Non-pigmented ciliary epithelial cell (primary cell): ENCODE results near the gene CPT2.
"Not testable (repeated sequence)": the region's sequence is repeated elsewhere in the genome, so short reads cannot be mapped to it uniquely, and the experiment has no call there.

ENCODE experiments used
- DNase-seq: peaks from one replicate; pipeline ENCODE4 v3.0.0-alpha.2; 2010; ENCODE audit warnings: low read depth

CPT2 gene

DNA sequence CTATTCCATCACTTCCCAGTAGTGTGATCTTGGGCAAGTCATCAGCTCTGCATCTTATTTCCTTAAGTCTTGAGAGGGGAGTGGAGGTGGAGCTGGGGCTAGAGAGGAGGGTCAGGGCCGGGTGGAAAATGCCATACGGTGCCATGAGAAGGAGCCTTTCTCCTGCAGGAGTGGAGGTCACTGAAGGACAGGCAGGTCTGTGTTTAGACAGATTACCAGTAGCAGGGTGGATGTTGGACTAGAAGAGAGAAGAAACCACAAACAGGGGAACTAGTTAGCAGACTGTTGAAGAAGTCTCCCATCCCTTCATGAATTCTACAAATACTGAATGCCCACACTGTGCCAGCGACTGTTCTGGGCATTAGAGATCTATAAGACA lies 13.9 kb upstream of the CPT2 start:
- no peak for DNase-seq

DNA sequence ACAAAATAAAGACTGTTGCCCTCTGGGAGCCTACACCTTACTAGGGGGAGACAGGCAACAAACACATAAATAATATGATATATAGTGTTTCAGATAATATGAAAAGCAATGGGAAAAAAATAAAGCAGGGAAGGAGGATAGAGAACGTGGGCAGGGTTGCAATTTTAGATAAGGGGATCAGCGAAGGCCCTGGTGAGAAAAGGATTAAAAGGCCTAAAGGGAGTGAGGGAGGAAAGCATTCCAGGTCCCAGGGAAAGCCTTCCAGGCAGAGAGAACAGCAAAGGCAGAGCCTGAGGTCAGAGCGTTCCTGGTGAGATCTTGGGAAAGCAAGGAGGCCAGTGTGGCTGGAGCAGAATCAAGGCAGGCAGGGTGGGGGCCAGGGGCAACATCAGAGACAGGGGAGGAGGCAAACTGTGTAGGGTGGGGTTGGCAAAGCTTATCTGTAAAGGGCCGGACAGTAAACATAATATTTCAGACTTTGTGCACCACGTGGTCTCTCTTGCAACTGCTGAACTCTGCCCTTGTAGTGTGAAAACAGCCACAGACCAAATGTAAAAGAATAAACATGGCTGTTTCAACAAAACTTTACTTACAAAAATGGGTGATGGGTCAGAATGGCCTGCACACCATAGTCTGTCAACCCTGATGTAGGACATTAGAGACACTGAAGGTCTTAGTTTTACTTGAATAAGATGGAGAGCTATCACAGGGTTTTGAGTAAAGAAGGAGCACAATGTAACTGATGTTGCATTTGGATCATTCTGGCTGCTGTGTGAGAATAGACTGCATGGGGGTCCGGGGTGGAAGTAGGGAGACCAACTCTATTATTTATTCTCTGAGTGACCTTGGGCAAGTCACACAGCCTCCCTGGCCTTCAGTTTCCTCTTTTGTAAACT lies 13.3 kb upstream of the CPT2 start:
- DNase-seq = no peak

- DNase-seq = not testable (repeated sequence)
These were observed 10.7 kb upstream of the CPT2 start for GRCh38 chr1:53185955-53186297.

GRCh38 chr1:53186533-53186932 lies 10.1 kb upstream of the CPT2 start:
- DNase-seq = no peak

DNA sequence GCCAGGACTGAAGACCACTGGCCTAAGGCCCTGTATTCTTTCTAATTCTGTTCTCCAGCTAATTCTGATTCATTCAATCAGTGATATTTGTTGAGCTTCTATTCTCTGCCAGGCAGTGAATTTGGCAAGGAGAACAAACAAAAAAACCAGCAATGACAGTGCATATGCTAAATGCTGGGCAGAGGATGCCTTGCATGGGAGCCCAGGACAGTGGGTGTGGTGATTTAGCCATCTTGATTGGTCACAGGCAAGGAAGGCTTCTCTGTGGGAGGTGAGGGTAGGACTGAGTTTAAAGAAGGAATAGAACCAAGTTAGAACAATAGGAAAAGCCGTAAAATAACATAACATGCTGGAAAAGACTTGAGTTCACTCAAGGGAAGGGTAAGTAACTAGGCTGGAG lies 9.2 kb upstream of the CPT2 start:
- no peak for DNase-seq

- no peak for DNase-seq
These were observed 8.5 kb upstream of the CPT2 start for GRCh38 chr1:53188099-53188498.

- DNase-seq = no peak
These were observed 7.6 kb upstream of the CPT2 start for GRCh38 chr1:53189061-53189460.

GRCh38 chr1:53190210-53190611 lies 6.4 kb upstream of the CPT2 start:
- DNase-seq = no peak

DNA sequence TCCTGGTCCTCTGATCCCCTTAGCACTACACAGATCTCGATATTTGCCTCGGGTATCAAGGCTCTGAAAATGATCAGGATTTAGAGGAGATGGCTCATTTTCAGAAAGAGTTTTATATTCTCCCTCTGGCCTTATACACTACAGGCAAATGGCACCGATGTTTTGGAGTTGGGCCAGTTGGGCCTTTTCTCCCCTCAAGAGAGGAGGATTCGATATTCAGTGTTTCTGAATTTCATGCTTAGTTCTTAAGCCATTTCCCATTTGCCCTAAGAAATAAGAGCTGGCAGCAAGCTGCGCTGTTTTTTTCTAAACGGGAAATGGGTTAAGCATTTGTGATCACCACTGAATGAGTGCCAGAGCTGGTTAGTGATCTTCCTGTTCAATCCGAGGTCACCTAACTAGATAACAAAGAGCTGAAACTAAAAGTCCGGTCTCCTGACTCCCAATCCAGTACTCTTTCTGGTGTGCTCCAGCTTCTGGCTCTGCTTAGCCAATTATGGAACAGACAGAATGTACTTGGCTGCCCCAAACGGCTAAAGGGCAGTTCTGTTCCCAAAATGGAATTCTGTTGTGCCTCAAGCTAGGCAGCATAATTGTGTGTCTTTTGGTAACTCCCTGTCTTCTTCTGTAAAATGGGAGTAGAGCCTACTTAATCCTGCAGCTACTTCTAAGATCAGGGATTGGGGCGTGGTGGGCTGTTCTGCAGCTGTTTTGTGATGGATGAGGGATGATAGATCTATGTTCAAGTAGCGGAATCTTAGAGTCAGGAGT lies 1.2 kb upstream of the CPT2 start:
- no peak for DNase-seq

DNA sequence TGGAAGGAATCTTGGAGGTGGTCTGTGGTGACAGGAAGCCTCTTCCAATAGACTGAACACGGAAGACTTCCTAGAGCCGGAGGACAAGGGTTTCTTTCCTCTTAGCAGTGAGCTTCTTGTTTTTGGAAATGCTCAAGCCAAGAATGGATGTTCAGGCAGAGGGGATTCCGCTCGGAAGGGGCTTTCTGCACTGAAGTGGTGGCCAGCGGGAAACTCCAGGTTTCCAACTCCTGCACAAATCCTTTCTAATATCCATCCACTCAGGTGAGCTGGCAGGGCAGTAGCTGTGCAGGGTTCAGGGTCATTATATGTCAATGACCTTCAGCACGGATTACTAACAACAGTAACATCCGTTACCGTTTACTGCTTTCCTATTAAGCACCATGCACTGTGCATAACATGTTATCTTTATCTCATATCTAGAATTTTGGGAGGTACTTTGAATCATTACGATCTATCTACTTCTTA lies 573 bp upstream of the CPT2 start:
- no peak for DNase-seq

DNA sequence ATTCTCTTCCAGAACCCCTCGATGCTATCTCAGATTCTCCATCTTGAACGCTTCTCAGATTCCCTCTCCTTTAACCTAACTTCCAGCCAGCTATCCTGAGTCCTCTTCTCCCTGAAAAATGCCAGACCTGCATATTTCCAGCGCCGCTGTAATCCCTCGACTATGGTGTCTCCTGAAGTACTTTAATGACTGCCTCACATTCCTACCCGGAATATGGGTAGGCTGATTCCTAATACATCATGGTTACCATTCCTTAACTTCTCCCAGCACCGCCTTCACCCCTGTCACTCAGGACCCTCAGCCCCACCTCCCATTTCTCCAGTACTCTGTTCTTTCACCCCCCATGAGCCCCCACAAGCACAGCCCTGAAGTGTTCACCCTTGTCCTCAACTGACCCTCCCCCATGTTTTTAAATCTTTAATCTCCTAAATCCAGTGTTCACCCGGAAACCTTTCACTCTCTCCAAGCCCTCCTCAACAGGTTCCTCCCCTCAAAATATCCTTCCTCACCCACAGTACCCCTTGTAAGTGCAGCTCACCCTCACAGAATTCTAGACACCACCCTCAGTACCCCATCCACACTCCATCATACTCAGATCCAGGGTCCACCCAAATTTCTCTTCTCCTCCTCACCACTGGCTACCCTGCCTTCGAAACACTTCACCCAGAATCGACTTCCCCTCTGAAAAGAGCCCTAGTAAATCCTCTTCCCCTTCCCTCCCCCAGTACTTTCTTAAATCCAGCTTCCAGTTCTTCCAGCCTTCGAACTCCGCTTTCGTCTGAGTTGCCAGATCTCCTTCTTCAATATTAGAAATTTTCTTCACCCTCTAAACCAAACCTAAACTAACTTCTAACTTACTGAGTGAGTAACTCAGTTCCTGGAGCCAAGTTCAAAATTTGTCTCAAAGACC lies 922 bp downstream of the CPT2 start:
- DNase-seq = no peak

DNA sequence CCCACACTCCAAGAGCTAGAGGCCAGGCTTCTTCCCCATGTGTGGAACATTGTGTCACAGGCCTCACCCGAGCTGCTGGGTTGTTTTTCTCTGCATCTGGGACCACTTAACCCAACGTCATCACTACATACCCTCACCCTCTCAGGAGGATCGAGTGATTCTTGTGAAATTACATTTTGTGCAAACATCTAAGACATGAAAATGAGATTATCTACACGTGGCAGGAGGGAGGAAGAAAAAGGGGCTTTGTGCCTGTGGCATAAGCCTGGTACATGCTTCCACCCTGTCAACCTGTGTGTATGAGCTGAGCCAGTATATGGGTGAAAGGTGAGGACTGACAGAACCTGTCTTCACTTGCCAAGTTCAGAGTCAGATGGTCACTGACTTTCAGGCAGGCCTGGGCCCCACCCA lies 1.6 kb downstream of the CPT2 start:
- no peak for DNase-seq

DNA sequence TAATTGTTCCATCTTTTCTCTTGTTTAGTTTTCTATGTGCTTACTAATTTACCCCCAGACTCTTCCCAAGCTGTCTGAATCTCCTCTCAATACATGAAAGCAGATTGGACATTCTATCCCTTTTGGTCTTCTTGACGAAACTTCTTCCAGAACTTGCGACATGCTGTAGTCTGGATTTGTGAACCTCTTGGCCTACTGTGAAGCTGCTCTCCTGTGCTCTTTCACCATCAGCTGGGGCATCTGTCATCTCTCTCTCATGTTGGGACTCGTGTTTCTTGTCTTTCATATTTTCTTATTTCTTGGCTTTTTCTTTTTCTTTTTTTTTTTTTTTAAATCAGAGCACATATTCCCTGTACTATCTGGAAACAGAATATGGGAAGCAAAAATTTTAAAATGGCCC lies 6.8 kb downstream of the CPT2 start:
- no peak for DNase-seq

GRCh38 chr1:53205496-53205895 lies 8.9 kb downstream of the CPT2 start:
- not testable (repeated sequence) for DNase-seq

- DNase-seq = not testable (repeated sequence)
These were observed 9.6 kb downstream of the CPT2 start for GRCh38 chr1:53206083-53206685.

DNA sequence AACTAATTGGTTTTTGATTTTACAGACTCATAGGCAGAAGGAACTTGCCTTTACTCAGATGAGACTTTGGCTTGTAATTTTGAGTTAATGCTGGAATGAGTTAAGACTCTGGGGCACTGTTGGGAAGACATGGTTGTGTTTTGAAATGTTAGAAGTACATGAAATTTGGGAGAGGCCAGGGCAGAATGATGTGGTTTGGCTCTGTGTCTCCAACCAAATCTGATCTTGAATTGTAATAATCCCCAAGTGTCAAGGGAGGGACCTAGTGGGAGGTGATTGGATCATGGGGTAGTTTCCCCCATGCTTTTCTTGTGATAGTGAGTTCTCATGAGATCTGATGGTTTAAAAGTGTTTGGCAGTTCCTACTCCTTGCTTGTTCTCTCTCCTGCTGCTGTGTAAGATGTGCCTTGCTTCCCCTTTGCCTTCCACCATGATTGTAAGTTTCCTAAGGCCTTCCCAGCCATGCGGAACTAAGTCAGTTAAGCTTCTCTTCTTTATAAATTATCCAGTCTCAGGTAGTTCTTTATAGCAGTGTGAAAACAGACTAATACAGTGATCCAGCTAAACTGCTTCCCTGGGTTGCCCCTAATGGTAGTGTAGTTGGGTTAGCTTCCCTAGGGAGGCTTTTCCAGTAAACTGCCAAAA lies 10.2 kb downstream of the CPT2 start:
- no peak for DNase-seq

GRCh38 chr1:53207726-53208125 lies 11.1 kb downstream of the CPT2 start:
- DNase-seq = no peak

DNA sequence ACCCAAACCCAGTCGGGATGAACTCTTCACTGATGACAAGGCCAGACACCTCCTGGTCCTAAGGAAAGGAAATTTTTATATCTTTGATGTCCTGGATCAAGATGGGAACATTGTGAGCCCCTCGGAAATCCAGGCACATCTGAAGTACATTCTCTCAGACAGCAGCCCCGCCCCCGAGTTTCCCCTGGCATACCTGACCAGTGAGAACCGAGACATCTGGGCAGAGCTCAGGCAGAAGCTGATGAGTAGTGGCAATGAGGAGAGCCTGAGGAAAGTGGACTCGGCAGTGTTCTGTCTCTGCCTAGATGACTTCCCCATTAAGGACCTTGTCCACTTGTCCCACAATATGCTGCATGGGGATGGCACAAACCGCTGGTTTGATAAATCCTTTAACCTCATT lies 13.7 kb downstream of the CPT2 start:
- no peak for DNase-seq

GRCh38 chr1:53210954-53211353 lies 14.3 kb downstream of the CPT2 start:
- DNase-seq = no peak

GRCh38 chr1:53214376-53214940 lies 17.8 kb downstream of the CPT2 start:
- no peak for DNase-seq

DNA sequence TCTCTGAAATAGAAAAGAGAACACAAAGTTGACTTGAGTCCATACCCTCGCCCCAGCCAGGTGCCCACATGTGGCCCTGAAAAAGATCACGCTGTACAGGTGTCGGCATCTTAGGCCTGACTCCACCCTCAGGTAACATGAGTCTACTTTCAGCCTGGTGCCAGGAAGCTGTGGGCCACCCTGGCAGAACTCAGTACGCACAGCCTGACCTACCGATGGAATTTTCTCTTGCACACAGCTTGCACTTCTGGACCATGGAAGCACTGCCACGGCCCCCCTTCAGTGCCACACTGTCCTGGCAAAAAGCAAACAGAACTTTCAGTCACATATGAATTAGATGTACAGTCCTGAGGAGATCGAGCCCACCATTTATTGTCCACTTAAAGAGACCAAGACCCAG lies 21.6 kb downstream of the CPT2 start:
- no peak for DNase-seq
